Pancreas (tissue), 10 donors: ENCODE data around the gene ACSL5. TPM values are rescaled to one million over a fixed set of nuclear protein-coding genes. Genes with fewer than 3 reads are reported as not detected.

ENCODE experiments used
- ATAC-seq, 4 donors: fragments of 200-7000 bp; cut with Tn5 transposase; one replicate each; pipeline versions ENCODE4 v1.8.0 to v1.9.1; 2020; ENCODE audit warnings: mild to moderate bottlenecking in 4 of 4, moderate library complexity in 4 of 4
- DNase-seq, 6 donors: peaks; one replicate each; pipeline ENCODE4 v3.0.0-alpha.2; 2020
- FAIRE-seq: peaks from 2 replicates; lab custom pipeline; 2012; peaks lifted over from hg19 to GRCh38; lab: Jason Lieb, UNC
- H3K27ac ChIP-seq, 4 donors: fragments of 200-600 bp; sonication (generic); 1 replicate in 3 of 4; 2 replicates in 1 of 4; pipeline versions ENCODE4 v1.5.0 to v1.8.0; 2020
- H3K27me3 ChIP-seq, 4 donors: fragments of 200-600 bp; one replicate each; pipeline ENCODE4 v1.8.0; 2021
- H3K36me3 ChIP-seq, 3 donors: fragments of 200-600 bp; sonication (generic) in 1 of 3; one replicate each; pipeline versions ENCODE4 v1.5.0 to v1.8.0; 2020 to 2021
- H3K4me1 ChIP-seq, 3 donors: fragments of 200-600 bp; one replicate each; pipeline ENCODE4 v1.8.0; 2021
- H3K4me3 ChIP-seq, 4 donors: fragments of 200-600 bp; sonication (generic) in 2 of 4; one replicate each; pipeline versions ENCODE4 v1.5.0 to v1.8.0; 2020 to 2021
- H3K9me3 ChIP-seq, 4 donors: fragments of 200-600 bp; one replicate each; pipeline ENCODE4 v1.8.0; 2021
- CTCF ChIP-seq, 4 donors: fragments of 200-600 bp; sonication (generic) in 3 of 4; IDR thresholded peaks; one replicate each; pipeline versions ENCODE4 v1.5.0 to v1.8.0; 2021; ENCODE audit warnings: antibody characterized with exemption in 4 of 4
- WGBS, 2 donors: extraction: QIAGEN DNeasy Blood & Tissue Kit; methylation state at CpG; one replicate each; pipeline ENCODE4 v1.1.7; 2013; 5-methylcytosine and 5-hydroxymethylcytosine counted together
- intact Hi-C, 3 donors: fragments of 100-400 bp; cut with DNase I; formaldehyde crosslinking; loops; one replicate each; pipeline versions ENCODE4 v1.11.1 to v1.14.2; 2022
- polyA plus RNA-seq, 2 donors: library from polyadenylated mRNA; stranded (reverse); fragments of 200-250 nt; gene quantifications; one replicate each; pipeline ENCODE4 v1.2.3, GENCODE V29; 2013
- total RNA-seq, 6 donors: library from RNA; stranded (reverse); fragmentation: NEBNext Ultra II Directional in 4 of 6; extraction: Animal tissue kit (Norgen Biotek cat#: 25700) in 4 of 6; gene quantifications; one replicate each; pipeline versions ENCODE4 v1.2.1 to v1.2.4, GENCODE V29; 2021 to 2023
- donor health status: healthy with polysubstance abuse.
- donor health status: DM: no; HTN: no; CAD: no; lungs with moderate emphysema.
- donor health status: DM: no; HTN: no; CAD: no.
- donor health status: control.
- donor health status: control.
- donor health status: Bipolar disorder and iron deficiency.
- donor health status: DM: yes; HTN: yes; CAD: no.
- donor health status: DM: no; HTN: no; CAD: no.
- donor health status: DM: no; HTN: no; CAD: no.
- donor health status: DM: yes; HTN: yes; CAD: no.

Gene ACSL5
- total and polyA plus RNA-seq, 8 donors: 2.2 to 7.2 (median 3.7) TPM

GRCh38 chr10:112345202-112345601, 28.7 kb upstream of the ACSL5 start:
- H3K27ac ChIP-seq: no peak overlapping the region
- no peaks in the 10 kb centered on the region for H3K9me3 ChIP-seq
- FAIRE-seq (no peak), DNase-seq (no peak), ATAC-seq (no peak)
- no peaks in the 10 kb centered on the region for H3K27me3 ChIP-seq
- H3K4me1 ChIP-seq: no peaks in the 10 kb centered on the region
- no peak overlapping the region for H3K4me3 ChIP-seq
- intact Hi-C loops: no loop called here
- WGBS, 2 donors: 43 to 83% methylated on average over 3 of the region's 3 CpGs
- no peak for TF ChIP-seq CTCF (IDR thresholded peaks at IDR 0.05)
- H3K36me3 ChIP-seq: no peaks in the 10 kb centered on the region

- no peaks in the 10 kb centered on the region for H3K27me3 ChIP-seq
- 84 to 85% methylated on average over 9 of the region's 9 CpGs for WGBS, 2 donors
- no peaks in the 10 kb centered on the region for H3K4me1 ChIP-seq
- no peak for TF ChIP-seq CTCF (IDR thresholded peaks at IDR 0.05)
- FAIRE-seq: no peak
- H3K4me3 ChIP-seq: no peak overlapping the region
- no peak for DNase-seq
- ATAC-seq: no peak
- no peak overlapping the region for H3K27ac ChIP-seq
- no peaks in the 10 kb centered on the region for H3K36me3 ChIP-seq
- no peaks in the 10 kb centered on the region for H3K9me3 ChIP-seq
- intact Hi-C loops: no loop called here
Observed at GRCh38 chr10:112345743-112346142, 28.2 kb upstream of the ACSL5 start.

GRCh38 chr10:112346774-112347173, 27.1 kb upstream of the ACSL5 start:
- no peaks in the 10 kb centered on the region for H3K4me1 ChIP-seq
- no peak for TF ChIP-seq CTCF (IDR thresholded peaks at IDR 0.05)
- intact Hi-C loops: no loop called here
- FAIRE-seq: no peak
- WGBS, 2 donors: 59 to 61% methylated on average over 5 of the region's 5 CpGs
- H3K27ac ChIP-seq: no peak overlapping the region
- no peaks in the 10 kb centered on the region for H3K9me3 ChIP-seq
- ATAC-seq: no peak
- DNase-seq: no peak
- no peaks in the 10 kb centered on the region for H3K36me3 ChIP-seq
- H3K27me3 ChIP-seq: no peaks in the 10 kb centered on the region
- no peak overlapping the region for H3K4me3 ChIP-seq

- no peak for DNase-seq
- no peaks in the 10 kb centered on the region for H3K9me3 ChIP-seq
- no peak overlapping the region for H3K27ac ChIP-seq
- no peaks in the 10 kb centered on the region for H3K4me1 ChIP-seq
- FAIRE-seq: no peak
- intact Hi-C loops: no loop called here
- no peak overlapping the region for H3K4me3 ChIP-seq
- no peaks in the 10 kb centered on the region for H3K27me3 ChIP-seq
- no peak for ATAC-seq
- no peak for TF ChIP-seq CTCF (IDR thresholded peaks at IDR 0.05)
- WGBS, 2 donors: 69 to 70% methylated on average over 12 of the region's 12 CpGs
- H3K36me3 ChIP-seq: no peaks in the 10 kb centered on the region
Observed at GRCh38 chr10:112347709-112348671, 25.9 kb upstream of the ACSL5 start.

- no peak overlapping the region for H3K27ac ChIP-seq
- 71 to 73% methylated on average over 1 of the region's 1 CpG for WGBS, 2 donors
- intact Hi-C loops: no loop called here
- no peak for FAIRE-seq
- no peak for ATAC-seq
- no peaks in the 10 kb centered on the region for H3K9me3 ChIP-seq
- H3K4me3 ChIP-seq: no peak overlapping the region
- TF ChIP-seq CTCF (IDR thresholded peaks at IDR 0.05): no peak
- no peak for DNase-seq
- H3K4me1 ChIP-seq: no peaks in the 10 kb centered on the region
- no peaks in the 10 kb centered on the region for H3K36me3 ChIP-seq
- no peaks in the 10 kb centered on the region for H3K27me3 ChIP-seq
Observed at GRCh38 chr10:112348759-112349158, 25.2 kb upstream of the ACSL5 start.
